ENCODE results near the gene ZNG1E. TPM values are rescaled to one million over a fixed set of nuclear protein-coding genes. Genes with fewer than 3 reads are reported as not detected.

The ZNG1E gene
- total RNA-seq (2022; extraction: Qiagen RNA extraction) = 63.9 to 77.0 TPM (median 64.6 TPM) in 5 replicates

GRCh38 chr9:65675589-65676021 lies at the start of gene ZNG1E:
TSS of gene ZNG1E (plus strand) at chr9:65675928. CDS start at chr9:65675977, 49 bp downstream.

GRCh38 chr9:65737096-65737564 lies 61.4 kb downstream of the ZNG1E start, which contains the start of gene FOXD4L4:
TSS of gene FOXD4L4 (plus strand) at chr9:65737146. CDS start at chr9:65737146, 0 bp downstream.

Other genes with a start within 250 kb of the ZNG1E start
- 0.08 TPM in 1 of 5 replicates, not detected in the others for gene FOXD4L4, start 61.2 kb downstream of the ZNG1E start, total RNA-seq (2022; extraction: Qiagen RNA extraction)